Measurements from ENCODE around the gene CYLD. TPM values are rescaled to one million over a fixed set of nuclear protein-coding genes. Genes with fewer than 3 reads are reported as not detected.

Gene CYLD
- total and polyA plus RNA-seq, 2 experiments from 2014 or later, result 21.7 to 32.6 TPM

DNA sequence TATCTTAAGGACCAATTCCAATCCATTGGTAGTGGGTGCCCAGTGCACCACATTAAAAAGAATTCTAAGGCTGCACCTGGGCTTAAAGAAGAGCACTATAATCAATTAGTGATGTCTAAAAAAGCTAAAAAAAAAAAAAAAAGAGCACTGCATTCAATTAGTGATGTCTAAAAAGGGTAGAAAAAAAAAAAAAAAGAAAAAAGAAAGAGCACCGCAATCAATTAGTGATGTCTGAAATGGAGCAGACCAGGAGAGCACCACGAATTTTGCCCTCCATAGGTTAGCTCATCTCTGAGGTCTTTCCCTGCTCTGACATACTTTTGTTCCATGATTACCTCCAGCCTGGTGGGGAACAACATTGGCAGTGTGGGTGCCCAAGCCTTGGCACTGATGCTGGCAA, 18.9 kb upstream of the CYLD start:
- no peak for TF ChIP-seq EZH2 (IDR thresholded peaks at IDR 0.05; ENCODE audit: insufficient read depth, poor library complexity, severe bottlenecking)
- no peak for TF ChIP-seq EZH2phosphoT487 (IDR thresholded peaks at IDR 0.05; ENCODE audit: insufficient read depth, low read depth)
- no peak overlapping the region for H3K4me3 ChIP-seq
- H3K4me2 ChIP-seq (ENCODE audit: unreplicated experiment), result no peak overlapping the region
- no peak overlapping the region for H3K27ac ChIP-seq
- no peaks in the 10 kb centered on the region for H4K20me1 ChIP-seq (ENCODE audit: insufficient read depth)
- no peaks in the 10 kb centered on the region for H3K9me3 ChIP-seq (ENCODE audit: low read depth)
- no peak overlapping the region for H3K9ac ChIP-seq
- H3K27me3 ChIP-seq (replicated peaks; ENCODE audit: insufficient read depth), result no peaks in the 10 kb centered on the region
- no peak for DNase-seq
- H3K79me2 ChIP-seq (ENCODE audit: insufficient read depth), result no peaks in the 10 kb centered on the region
- WGBS, 2 experiments (ENCODE audit: low coverage in 1 of 2, low lambda C conversion rate in 2 of 2, missing lambda C conversion rate in 2 of 2), result 50 to 52% methylated on average over 2 of the region's 2 CpGs
- H2AFZ ChIP-seq, result no peak overlapping the region
- H3K9me2 ChIP-seq (ENCODE audit: insufficient read depth), result no peaks in the 10 kb centered on the region
- in situ Hi-C loops (cut with MboI), result no loop called here
- no peaks in the 10 kb centered on the region for H3F3A ChIP-seq (ENCODE audit: insufficient read depth)
- no peaks in the 10 kb centered on the region for H3K36me3 ChIP-seq (ENCODE audit: low read depth)
- no peaks in the 10 kb centered on the region for H3K4me1 ChIP-seq (ENCODE audit: insufficient read depth)

DNA sequence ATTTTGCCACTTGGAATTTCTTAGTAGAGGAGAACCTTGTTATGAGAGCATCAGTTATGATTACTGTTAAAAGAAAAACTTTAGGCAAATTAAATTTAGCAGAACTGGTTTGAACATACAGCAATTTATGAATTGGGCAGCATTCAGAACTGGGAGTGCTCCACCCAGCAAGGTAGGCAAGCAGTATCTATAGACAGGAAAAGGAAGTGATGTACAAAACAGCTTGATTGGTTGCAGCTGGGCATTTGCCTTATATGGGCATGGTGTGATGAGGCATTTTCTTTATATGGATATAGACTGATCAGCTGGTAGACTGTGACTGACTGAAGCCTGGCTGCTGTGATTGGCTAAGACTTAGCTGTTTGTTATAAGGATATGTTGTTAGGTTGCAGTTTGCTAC, 17.6 kb upstream of the CYLD start:
- TF ChIP-seq EZH2phosphoT487 (IDR thresholded peaks at IDR 0.05; ENCODE audit: insufficient read depth, low read depth), result no peak
- no peak for TF ChIP-seq EZH2 (IDR thresholded peaks at IDR 0.05; ENCODE audit: insufficient read depth, poor library complexity, severe bottlenecking)
- in situ Hi-C loops (cut with MboI), result no loop called here
- Histone ChIP-seq H3K79me2 (ENCODE audit: insufficient read depth) (no peaks in the 10 kb centered on the region), H4K20me1 (ENCODE audit: insufficient read depth) (no peaks in the 10 kb centered on the region), H3F3A (ENCODE audit: insufficient read depth) (no peaks in the 10 kb centered on the region), H3K27me3 (replicated peaks; ENCODE audit: insufficient read depth) (no peaks in the 10 kb centered on the region), H3K27ac (no peak overlapping the region), H3K4me1 (ENCODE audit: insufficient read depth) (no peaks in the 10 kb centered on the region), H3K4me3 (no peak overlapping the region), H3K4me2 (ENCODE audit: unreplicated experiment) (no peak overlapping the region), H2AFZ (no peak overlapping the region), H3K9ac (no peak overlapping the region), H3K9me3 (ENCODE audit: low read depth) (no peaks in the 10 kb centered on the region), H3K36me3 (ENCODE audit: low read depth) (no peaks in the 10 kb centered on the region), H3K9me2 (ENCODE audit: insufficient read depth) (no peaks in the 10 kb centered on the region)
- no peak for DNase-seq

DNA sequence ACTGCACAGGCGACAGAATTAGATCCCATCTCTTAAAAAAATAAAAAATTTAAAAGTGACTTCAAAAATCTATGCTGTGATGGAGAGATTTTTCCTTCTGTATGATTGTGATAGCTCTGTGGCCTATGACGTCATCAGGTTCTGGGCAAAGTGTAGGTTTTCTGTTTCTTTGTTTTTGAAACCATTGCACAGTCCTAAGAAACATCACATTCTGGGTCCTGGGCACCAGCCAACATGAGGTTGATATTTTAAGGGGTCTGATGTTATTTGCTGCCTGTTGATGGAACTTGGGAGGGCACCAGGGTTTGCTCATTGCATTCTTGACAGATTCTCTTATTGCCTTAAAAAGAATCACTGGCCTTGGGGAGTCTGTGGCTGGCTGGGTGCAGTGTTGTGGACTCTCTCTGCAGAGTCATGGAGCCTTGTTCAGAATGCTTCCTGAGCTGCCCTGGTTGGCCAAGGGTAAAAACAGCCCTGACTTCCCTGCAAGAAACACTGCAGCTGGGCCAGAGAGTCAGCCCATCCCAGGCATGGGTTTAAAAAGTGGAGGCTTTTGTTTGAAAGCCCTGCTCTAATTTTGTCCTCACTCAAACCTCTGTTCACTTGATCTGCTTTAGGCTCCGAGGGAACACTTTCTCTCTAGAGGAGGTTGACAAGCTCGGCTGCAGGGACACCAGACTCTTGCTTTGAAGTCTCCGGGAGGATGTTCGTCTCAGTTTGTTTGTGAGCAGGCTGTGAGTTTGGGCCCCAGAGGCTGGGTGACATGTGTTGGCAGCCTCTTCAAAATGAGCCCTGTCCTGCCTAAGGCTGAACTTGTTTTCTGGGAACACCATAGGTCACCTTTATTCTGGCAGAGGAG, 10.5 kb upstream of the CYLD start:
- Histone ChIP-seq H3K9me3 (ENCODE audit: low read depth) (no peaks in the 10 kb centered on the region), H3K9me2 (ENCODE audit: insufficient read depth) (no peaks in the 10 kb centered on the region), H3K4me3 (no peak overlapping the region), H3K4me2 (ENCODE audit: unreplicated experiment) (no peak overlapping the region), H3K4me1 (ENCODE audit: insufficient read depth) (no peaks in the 10 kb centered on the region), H3K36me3 (ENCODE audit: low read depth) (no peaks in the 10 kb centered on the region), H3K27me3 (replicated peaks; ENCODE audit: insufficient read depth) (no peaks in the 10 kb centered on the region; the same call in 1 of the 2 replicates), H3K79me2 (ENCODE audit: insufficient read depth) (no peaks in the 10 kb centered on the region), H3K9ac (no peak overlapping the region), H3F3A (ENCODE audit: insufficient read depth) (no peaks in the 10 kb centered on the region), H3K27ac (no peak overlapping the region), H2AFZ (no peak overlapping the region), H4K20me1 (ENCODE audit: insufficient read depth) (no peaks in the 10 kb centered on the region)
- in situ Hi-C loops (cut with MboI), result no loop called here
- 69 to 72% methylated on average over 6 of the region's 6 CpGs for WGBS, 2 experiments (ENCODE audit: low coverage in 1 of 2, low lambda C conversion rate in 2 of 2, missing lambda C conversion rate in 2 of 2)
- TF ChIP-seq EZH2 (IDR thresholded peaks at IDR 0.05; ENCODE audit: insufficient read depth, poor library complexity, severe bottlenecking) (no peak), EZH2phosphoT487 (IDR thresholded peaks at IDR 0.05; ENCODE audit: insufficient read depth, low read depth) (no peak)
- DNase-seq, result peak; percentile 18

DNA sequence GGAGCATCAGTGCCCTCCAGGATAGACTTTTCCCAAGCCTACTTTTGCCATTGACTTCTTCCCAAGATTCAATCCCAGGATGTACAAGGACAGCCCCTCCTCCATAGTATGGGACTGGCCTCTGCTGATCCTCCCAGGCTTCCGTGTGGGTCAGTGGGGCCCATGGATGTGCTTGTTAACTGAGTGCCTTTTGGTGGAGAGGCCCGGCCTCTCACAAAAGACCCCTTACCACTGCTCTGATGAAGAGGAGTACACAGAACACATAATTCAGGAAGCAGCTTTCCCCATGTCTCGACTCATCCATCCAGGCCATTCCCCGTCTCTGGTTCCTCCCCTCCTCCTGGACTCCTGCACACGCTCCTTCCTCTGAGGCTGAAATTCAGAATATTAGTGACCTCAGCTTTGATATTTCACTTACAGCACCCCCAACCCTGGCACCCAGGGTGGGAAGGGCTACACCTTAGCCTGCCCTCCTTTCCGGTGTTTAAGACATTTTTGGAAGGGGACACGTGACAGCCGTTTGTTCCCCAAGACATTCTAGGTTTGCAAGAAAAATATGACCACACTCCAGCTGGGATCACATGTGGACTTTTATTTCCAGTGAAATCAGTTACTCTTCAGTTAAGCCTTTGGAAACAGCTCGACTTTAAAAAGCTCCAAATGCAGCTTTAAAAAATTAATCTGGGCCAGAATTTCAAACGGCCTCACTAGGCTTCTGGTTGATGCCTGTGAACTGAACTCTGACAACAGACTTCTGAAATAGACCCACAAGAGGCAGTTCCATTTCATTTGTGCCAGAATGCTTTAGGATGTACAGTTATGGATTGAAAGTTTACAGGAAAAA, 9.7 kb upstream of the CYLD start:
- Histone ChIP-seq H3K27ac (no peak overlapping the region), H3K4me1 (ENCODE audit: insufficient read depth) (no peaks in the 10 kb centered on the region), H3K9me2 (ENCODE audit: insufficient read depth) (no peaks in the 10 kb centered on the region), H3K27me3 (replicated peaks; ENCODE audit: insufficient read depth) (no peaks in the 10 kb centered on the region; the same call in 1 of the 2 replicates), H3F3A (ENCODE audit: insufficient read depth) (no peaks in the 10 kb centered on the region), H3K4me3 (no peak overlapping the region), H3K9ac (no peak overlapping the region), H2AFZ (peak overlapping the region; percentile 57; the same call in 1 of the 2 replicates), H3K4me2 (ENCODE audit: unreplicated experiment) (no peak overlapping the region), H3K79me2 (ENCODE audit: insufficient read depth) (no peaks in the 10 kb centered on the region), H3K36me3 (ENCODE audit: low read depth) (no peaks in the 10 kb centered on the region), H4K20me1 (ENCODE audit: insufficient read depth) (no peaks in the 10 kb centered on the region), H3K9me3 (ENCODE audit: low read depth) (no peaks in the 10 kb centered on the region)
- TF ChIP-seq EZH2 (IDR thresholded peaks at IDR 0.05; ENCODE audit: insufficient read depth, poor library complexity, severe bottlenecking) (no peak), EZH2phosphoT487 (IDR thresholded peaks at IDR 0.05; ENCODE audit: insufficient read depth, low read depth) (no peak)
- in situ Hi-C loops (cut with MboI), result no loop called here
- 26 to 27% methylated on average over 10 of the region's 10 CpGs for WGBS, 2 experiments (ENCODE audit: low coverage in 1 of 2, low lambda C conversion rate in 2 of 2, missing lambda C conversion rate in 2 of 2)
- no peak for DNase-seq
